ENCODE measurements around the gene DNAJC17.

Gene DNAJC17

DNA sequence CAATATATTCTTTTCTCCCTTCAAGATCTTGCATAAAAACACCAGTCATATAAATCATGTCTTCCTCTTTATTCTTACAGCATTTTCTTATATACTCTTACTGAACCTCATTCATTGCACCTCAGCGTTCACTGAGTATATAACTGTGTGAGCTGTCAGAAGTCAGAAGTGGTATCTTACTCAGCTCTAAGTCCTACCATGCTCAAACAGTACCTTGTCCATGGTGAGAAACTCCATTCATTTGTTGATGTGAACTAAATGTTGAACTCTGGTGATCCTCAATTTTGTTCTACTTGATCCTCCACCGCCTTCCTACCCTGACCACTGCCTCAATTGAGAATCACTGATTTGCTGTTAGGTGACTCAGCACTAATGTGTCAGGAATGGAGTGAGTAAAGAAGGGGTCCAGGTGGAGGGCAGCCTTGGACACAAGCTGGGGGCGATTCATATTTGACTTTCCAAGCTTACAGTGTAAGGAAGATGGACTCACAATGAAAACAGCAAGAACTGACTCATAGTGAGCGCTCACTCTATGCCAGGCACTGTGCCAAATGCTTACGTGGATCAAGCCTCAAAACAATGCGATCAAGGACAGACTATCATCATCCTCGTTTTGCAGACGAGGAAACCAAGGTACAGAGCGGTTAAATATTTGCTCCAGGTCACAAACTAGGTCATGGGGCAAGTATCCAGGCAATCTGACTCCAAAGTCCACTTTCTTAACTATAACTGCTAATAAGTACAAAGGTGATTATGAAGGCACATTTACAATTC lies 13.9 kb downstream of the DNAJC17 start:
- no peak overlapping the region for H3K4me3 ChIP-seq (ENCODE audit: low read depth, low read length)
- no peak for DNase-seq (ENCODE audit: low read depth)
- TF ChIP-seq CTCF (IDR thresholded peaks at IDR 0.05; ENCODE audit: low read depth, low read length, missing control alignments): no peak

- DNase-seq (ENCODE audit: low read depth): no peak
- no peak for TF ChIP-seq CTCF (IDR thresholded peaks at IDR 0.05; ENCODE audit: low read depth, low read length, missing control alignments)
- H3K4me3 ChIP-seq (ENCODE audit: low read depth, low read length): no peak overlapping the region
Observed at GRCh38 chr15:40792394-40792793, 14.9 kb downstream of the DNAJC17 start.

GRCh38 chr15:40790718-40791117 lies 16.6 kb downstream of the DNAJC17 start:
- no peak for DNase-seq (ENCODE audit: low read depth)
- TF ChIP-seq CTCF (IDR thresholded peaks at IDR 0.05; ENCODE audit: low read depth, low read length, missing control alignments): no peak
- H3K4me3 ChIP-seq (ENCODE audit: low read depth, low read length): no peak overlapping the region

- H3K4me3 ChIP-seq (ENCODE audit: low read depth, low read length): no peak overlapping the region
- no peak for TF ChIP-seq CTCF (IDR thresholded peaks at IDR 0.05; ENCODE audit: low read depth, low read length, missing control alignments)
- no peak for DNase-seq (ENCODE audit: low read depth)
Observed at GRCh38 chr15:40789999-40790398, 17.3 kb downstream of the DNAJC17 start.

DNA sequence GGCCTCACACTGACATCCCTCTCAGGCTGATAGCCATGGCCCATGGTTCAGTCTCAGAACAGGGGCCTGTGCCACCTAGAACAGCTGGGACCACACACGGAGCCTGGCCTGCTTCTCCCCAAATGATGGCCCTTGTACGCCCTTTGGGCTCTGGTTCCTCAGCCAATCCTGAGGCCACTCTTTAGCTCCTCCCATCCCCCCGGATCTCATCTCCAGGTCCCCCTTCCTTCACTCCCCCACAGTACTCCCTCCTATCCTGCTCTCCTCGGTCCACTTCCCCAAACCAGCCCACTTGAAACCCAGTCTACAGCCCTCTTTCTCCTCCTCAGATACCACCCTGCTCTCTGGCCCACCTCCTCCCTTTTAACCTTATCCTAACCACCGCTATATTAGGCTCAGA lies 18.2 kb downstream of the DNAJC17 start:
- no peak for DNase-seq (ENCODE audit: low read depth)
- no peak overlapping the region for H3K4me3 ChIP-seq (ENCODE audit: low read depth, low read length)
- no peak for TF ChIP-seq CTCF (IDR thresholded peaks at IDR 0.05; ENCODE audit: low read depth, low read length, missing control alignments)

- no peak for DNase-seq (ENCODE audit: low read depth)
- TF ChIP-seq CTCF (IDR thresholded peaks at IDR 0.05; ENCODE audit: low read depth, low read length, missing control alignments): no peak
- H3K4me3 ChIP-seq (ENCODE audit: low read depth, low read length): no peak overlapping the region
Observed at GRCh38 chr15:40787991-40788390, 19.3 kb downstream of the DNAJC17 start.

- no peak overlapping the region for H3K4me3 ChIP-seq (ENCODE audit: low read depth, low read length)
- TF ChIP-seq CTCF (IDR thresholded peaks at IDR 0.05; ENCODE audit: low read depth, low read length, missing control alignments): no peak
- DNase-seq (ENCODE audit: low read depth): no peak
Observed at GRCh38 chr15:40787344-40787841, 19.9 kb downstream of the DNAJC17 start.

Measured in GM12864 (cell line).